Ecto neural progenitor cell (in vitro differentiated cells): ENCODE measurements around the gene TRHDE.
"Not testable (repeated sequence)": the region's sequence is repeated elsewhere in the genome, so short reads cannot be mapped to it uniquely, and the experiment has no call there.

ENCODE experiments used
- DNase-seq: peaks from one replicate; pipeline ENCODE4 v3.0.0-alpha.2; 2018; ENCODE audit warnings: low spot score

The TRHDE gene

GRCh38 chr12:72511498-72511897, 239.3 kb downstream of the TRHDE start:
- DNase-seq = no peak

GRCh38 chr12:72511906-72512305, 239.7 kb downstream of the TRHDE start:
- no peak for DNase-seq

- not testable (repeated sequence) for DNase-seq
Measured at GRCh38 chr12:72520044-72520678, 248.0 kb downstream of the TRHDE start.

- no peak for DNase-seq
Measured at GRCh38 chr12:72521326-72521725, 249.2 kb downstream of the TRHDE start.

GRCh38 chr12:72522411-72522810, 250.2 kb downstream of the TRHDE start:
- DNase-seq = no peak

GRCh38 chr12:72523754-72524153, 251.6 kb downstream of the TRHDE start:
- no peak for DNase-seq

GRCh38 chr12:72535212-72535990, 263.2 kb downstream of the TRHDE start:
- no peak for DNase-seq

GRCh38 chr12:72540811-72541210, 268.6 kb downstream of the TRHDE start:
- DNase-seq = no peak

- no peak for DNase-seq
Measured at GRCh38 chr12:72543777-72544467, 271.8 kb downstream of the TRHDE start.

GRCh38 chr12:72546106-72546505, 273.9 kb downstream of the TRHDE start:
- DNase-seq = no peak

GRCh38 chr12:72547573-72547972, 275.4 kb downstream of the TRHDE start:
- DNase-seq = no peak

- no peak for DNase-seq
Measured at GRCh38 chr12:72549184-72549583, 277.0 kb downstream of the TRHDE start.

- no peak for DNase-seq
Measured at GRCh38 chr12:72560003-72560769, 288.0 kb downstream of the TRHDE start.

GRCh38 chr12:72570601-72571000, 298.4 kb downstream of the TRHDE start:
- peak; percentile 49 for DNase-seq

GRCh38 chr12:72574138-72574537, 302.0 kb downstream of the TRHDE start:
- no peak for DNase-seq

GRCh38 chr12:72578327-72578726, 306.2 kb downstream of the TRHDE start:
- no peak for DNase-seq

- no peak for DNase-seq
Measured at GRCh38 chr12:72586456-72586855, 314.3 kb downstream of the TRHDE start.

GRCh38 chr12:72602581-72602980, 330.4 kb downstream of the TRHDE start:
- DNase-seq = no peak

- no peak for DNase-seq
Measured at GRCh38 chr12:72605975-72606374, 333.8 kb downstream of the TRHDE start.

GRCh38 chr12:72610342-72610741, 338.2 kb downstream of the TRHDE start:
- DNase-seq = no peak

GRCh38 chr12:72610854-72611358, 338.7 kb downstream of the TRHDE start:
- no peak for DNase-seq

- no peak for DNase-seq
Measured at GRCh38 chr12:72612171-72612570, 340.0 kb downstream of the TRHDE start.
